Progenitor cell of endocrine pancreas (in vitro differentiated cells): Measurements from ENCODE around the gene AK4. TPM values are rescaled to one million over a fixed set of nuclear protein-coding genes. Genes with fewer than 3 reads are reported as not detected.

Source experiments
- DNase-seq: peaks from one replicate; pipeline ENCODE4 v3.0.0; 2021; ENCODE audit warnings: low spot score; ENCODE audit not compliant: unreplicated experiment
- H3K27ac Mint-ChIP-seq: 2 replicates; pipeline ENCODE4 v1.8.0; 2021; ENCODE audit warnings: mild to moderate bottlenecking, moderate library complexity, mixed read lengths
- H3K27me3 Mint-ChIP-seq: 2 replicates; pipeline ENCODE4 v1.8.0; 2021; ENCODE audit warnings: mixed read lengths
- H3K36me3 Mint-ChIP-seq: 2 replicates; pipeline ENCODE4 v1.8.0; 2022; ENCODE audit warnings: mixed read lengths; ENCODE audit not compliant: insufficient read depth
- H3K4me1 Mint-ChIP-seq: 2 replicates; pipeline ENCODE4 v1.8.0; 2021; ENCODE audit warnings: low read depth, mixed read lengths
- H3K4me3 Mint-ChIP-seq: 2 replicates; pipeline ENCODE4 v1.8.0; 2021; ENCODE audit warnings: low read depth, mild to moderate bottlenecking, moderate library complexity, mixed read lengths
- H3K9me3 Mint-ChIP-seq: 2 replicates; pipeline ENCODE4 v1.8.0; 2021; ENCODE audit warnings: low read depth, mixed read lengths
- CTCF ChIP-seq: fragments of 200-600 bp; sonication (generic); IDR thresholded peaks from one replicate; pipeline ENCODE4 v1.5.0; 2021; ENCODE audit warnings: antibody characterized with exemption, mild to moderate bottlenecking; ENCODE audit not compliant: unreplicated experiment
- total RNA-seq: library from RNA; stranded (reverse); gene quantifications from 2 replicates; pipeline ENCODE4 v1.2.1, GENCODE V29; 2021

AK4 gene
- total RNA-seq, 1 donor from 2014 or later: 12.6 TPM

- no peak for DNase-seq
- H3K9me3 Mint-ChIP-seq: peaks cover 10% of the 10 kb centered on the region
- H3K27ac Mint-ChIP-seq: no peak overlapping the region
- H3K36me3 Mint-ChIP-seq: peaks cover 3% of the 10 kb centered on the region
- H3K4me3 Mint-ChIP-seq: no peak overlapping the region
- no peak for TF ChIP-seq CTCF
- no peaks in the 10 kb centered on the region for H3K27me3 Mint-ChIP-seq
- H3K4me1 Mint-ChIP-seq: no peaks in the 10 kb centered on the region
Observed at GRCh38 chr1:65238010-65238409, 90.0 kb downstream of the AK4 start.

- H3K27ac Mint-ChIP-seq: no peak overlapping the region
- peaks cover 6% of the 10 kb centered on the region for H3K9me3 Mint-ChIP-seq
- no peak for TF ChIP-seq CTCF
- H3K4me3 Mint-ChIP-seq: no peak overlapping the region
- no peaks in the 10 kb centered on the region for H3K36me3 Mint-ChIP-seq
- no peaks in the 10 kb centered on the region for H3K4me1 Mint-ChIP-seq
- DNase-seq: no peak
- no peaks in the 10 kb centered on the region for H3K27me3 Mint-ChIP-seq
Observed at GRCh38 chr1:65243491-65243890, 95.5 kb downstream of the AK4 start.

GRCh38 chr1:65245295-65245694 is 97.3 kb downstream of the AK4 start:
- peaks cover 3% of the 10 kb centered on the region for H3K9me3 Mint-ChIP-seq
- no peak overlapping the region for H3K4me3 Mint-ChIP-seq
- H3K27ac Mint-ChIP-seq: no peak overlapping the region
- no peak for TF ChIP-seq CTCF
- H3K36me3 Mint-ChIP-seq: no peaks in the 10 kb centered on the region
- DNase-seq: no peak
- no peaks in the 10 kb centered on the region for H3K27me3 Mint-ChIP-seq
- no peaks in the 10 kb centered on the region for H3K4me1 Mint-ChIP-seq

GRCh38 chr1:65247419-65248359 is 99.7 kb downstream of the AK4 start:
- H3K27ac Mint-ChIP-seq: no peak overlapping the region
- no peaks in the 10 kb centered on the region for H3K9me3 Mint-ChIP-seq
- no peaks in the 10 kb centered on the region for H3K4me1 Mint-ChIP-seq
- H3K4me3 Mint-ChIP-seq: no peak overlapping the region
- H3K36me3 Mint-ChIP-seq: no peaks in the 10 kb centered on the region
- no peaks in the 10 kb centered on the region for H3K27me3 Mint-ChIP-seq
- DNase-seq: no peak
- TF ChIP-seq CTCF: no peak

GRCh38 chr1:65250826-65251225 is 102.8 kb downstream of the AK4 start:
- peaks cover 10% of the 10 kb centered on the region for H3K4me1 Mint-ChIP-seq
- DNase-seq: no peak
- H3K36me3 Mint-ChIP-seq: no peaks in the 10 kb centered on the region
- no peak for TF ChIP-seq CTCF
- H3K27ac Mint-ChIP-seq: no peak overlapping the region
- H3K9me3 Mint-ChIP-seq: no peaks in the 10 kb centered on the region
- H3K27me3 Mint-ChIP-seq: peaks cover 5% of the 10 kb centered on the region
- no peak overlapping the region for H3K4me3 Mint-ChIP-seq
